ENCODE data around the gene ARHGAP6. TPM values are rescaled to one million over a fixed set of nuclear protein-coding genes. Genes with fewer than 3 reads are reported as not detected.

The ARHGAP6 gene
- total and polyA plus RNA-seq, 2 of the 13 experiments (the other 11 are each of a cell fraction or from before 2014, with no cell fraction given) = 0.11 TPM; not detected in 1

DNA sequence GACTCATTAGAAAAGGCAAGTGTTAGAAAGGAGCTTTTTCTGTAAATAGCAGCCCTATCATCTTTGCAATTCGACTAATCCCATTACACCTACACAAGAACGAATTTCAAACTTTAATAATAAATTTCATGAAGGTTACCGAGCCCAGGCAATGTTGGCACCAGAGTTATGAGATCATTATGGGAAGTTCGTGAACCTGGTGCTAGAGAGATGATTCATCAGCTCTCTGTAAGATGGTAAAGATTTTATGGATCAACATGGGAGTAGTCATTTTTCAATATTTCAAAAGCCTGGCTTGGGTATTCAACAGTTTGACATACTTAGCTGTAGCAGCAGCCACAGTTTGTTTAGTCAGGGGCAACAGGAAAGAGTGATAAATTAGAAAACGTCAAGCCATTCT, 336.7 kb downstream of the ARHGAP6 start:
- FAIRE-seq = no peak
- H3K4me3 ChIP-seq (replicated peaks in 1 of 3; ENCODE audit: insufficient read depth in 1 of 3, low read depth in 2 of 3, low read length in 3 of 3) = no peak overlapping the region
- H3K9ac ChIP-seq (ENCODE audit: insufficient read depth, low read depth, low read length) = no peak overlapping the region
- no TSS peak for BruUV-seq (replicated peaks)
- H4K20me1 ChIP-seq (ENCODE audit: insufficient read depth, low read length) = no peaks in the 10 kb centered on the region
- no peak overlapping the region for H3K27ac ChIP-seq (ENCODE audit: extremely low read length, insufficient read depth, low read length)
- ATAC-seq = no peak
- ChIA-PET CTCF (ENCODE audit: low intra/inter-chr PET ratio, low total read pairs) (no interaction called here), POLR2A (no interaction called here)
- no peaks in the 10 kb centered on the region for H3K4me1 ChIP-seq (ENCODE audit: insufficient read depth, low read length)
- intact Hi-C loops (cut with micrococcal nuclease; ENCODE audit: unreplicated experiment) (no loop called here), in situ Hi-C loops (cut with HindIII; ENCODE audit: extremely low pct_ligation_motif_present, low pct_unique_long_range_greater_than_20kb) (no loop called here)
- H3K4me2 ChIP-seq (ENCODE audit: low read depth, low read length) = no peak overlapping the region
- H2AFZ ChIP-seq (ENCODE audit: low read length) = no peak overlapping the region
- no peak for TF ChIP-seq ZNF773 (CRISPR knock-in tag; IDR thresholded peaks at IDR 0.05; ENCODE audit: borderline replicate concordance)
- TF ChIP-seq ZNF567 (CRISPR knock-in tag; IDR thresholded peaks at IDR 0.05; ENCODE audit: borderline replicate concordance) = no peak
- TF ChIP-seq, protein P1, sequence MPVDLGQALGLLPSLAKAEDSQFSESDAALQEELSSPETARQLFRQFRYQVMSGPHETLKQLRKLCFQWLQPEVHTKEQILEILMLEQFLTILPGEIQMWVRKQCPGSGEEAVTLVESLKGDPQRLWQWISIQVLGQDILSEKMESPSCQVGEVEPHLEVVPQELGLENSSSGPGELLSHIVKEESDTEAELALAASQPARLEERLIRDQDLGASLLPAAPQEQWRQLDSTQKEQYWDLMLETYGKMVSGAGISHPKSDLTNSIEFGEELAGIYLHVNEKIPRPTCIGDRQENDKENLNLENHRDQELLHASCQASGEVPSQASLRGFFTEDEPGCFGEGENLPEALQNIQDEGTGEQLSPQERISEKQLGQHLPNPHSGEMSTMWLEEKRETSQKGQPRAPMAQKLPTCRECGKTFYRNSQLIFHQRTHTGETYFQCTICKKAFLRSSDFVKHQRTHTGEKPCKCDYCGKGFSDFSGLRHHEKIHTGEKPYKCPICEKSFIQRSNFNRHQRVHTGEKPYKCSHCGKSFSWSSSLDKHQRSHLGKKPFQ (CRISPR knock-in tag; IDR thresholded peaks at IDR 0.05; ENCODE audit: insufficient replicate concordance) = no peak
- no peak for TF ChIP-seq DPF2 (CRISPR knock-in tag; IDR thresholded peaks at IDR 0.05; ENCODE audit: borderline replicate concordance, low read depth)
- TF ChIP-seq, protein P2, sequence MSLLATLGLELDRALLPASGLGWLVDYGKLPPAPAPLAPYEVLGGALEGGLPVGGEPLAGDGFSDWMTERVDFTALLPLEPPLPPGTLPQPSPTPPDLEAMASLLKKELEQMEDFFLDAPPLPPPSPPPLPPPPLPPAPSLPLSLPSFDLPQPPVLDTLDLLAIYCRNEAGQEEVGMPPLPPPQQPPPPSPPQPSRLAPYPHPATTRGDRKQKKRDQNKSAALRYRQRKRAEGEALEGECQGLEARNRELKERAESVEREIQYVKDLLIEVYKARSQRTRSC (CRISPR knock-in tag; IDR thresholded peaks at IDR 0.05; ENCODE audit: low read depth) = no peak
- no peak for TF ChIP-seq SMC3 (IDR thresholded peaks at IDR 0.05; ENCODE audit: low read length)
- TF ChIP-seq ZNF644 (CRISPR knock-in tag; IDR thresholded peaks at IDR 0.05; ENCODE audit: low read depth) = no peak
- TF ChIP-seq, protein P3, sequence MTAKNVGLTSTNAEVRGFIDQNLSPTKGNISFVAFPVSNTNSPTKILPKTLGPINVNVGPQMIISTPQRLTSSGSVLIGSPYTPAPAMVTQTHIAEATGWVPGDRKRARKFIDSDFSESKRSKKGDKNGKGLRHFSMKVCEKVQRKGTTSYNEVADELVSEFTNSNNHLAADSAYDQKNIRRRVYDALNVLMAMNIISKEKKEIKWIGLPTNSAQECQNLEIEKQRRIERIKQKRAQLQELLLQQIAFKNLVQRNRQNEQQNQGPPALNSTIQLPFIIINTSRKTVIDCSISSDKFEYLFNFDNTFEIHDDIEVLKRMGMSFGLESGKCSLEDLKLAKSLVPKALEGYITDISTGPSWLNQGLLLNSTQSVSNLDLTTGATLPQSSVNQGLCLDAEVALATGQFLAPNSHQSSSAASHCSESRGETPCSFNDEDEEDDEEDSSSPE (CRISPR knock-in tag; IDR thresholded peaks at IDR 0.05) = no peak
- TF ChIP-seq ARNT (IDR thresholded peaks at IDR 0.05) = no peak
- TF ChIP-seq SIN3A (IDR thresholded peaks at IDR 0.05; ENCODE audit: borderline replicate concordance, low read depth, low read length) = no peak
- no peak for TF ChIP-seq MTA1 (CRISPR knock-in tag; IDR thresholded peaks at IDR 0.05; ENCODE audit: borderline replicate concordance)
- TF ChIP-seq ZNF737 (CRISPR knock-in tag; IDR thresholded peaks at IDR 0.05; ENCODE audit: borderline replicate concordance) = no peak
- TF ChIP-seq KAT8 (CRISPR knock-in tag; IDR thresholded peaks at IDR 0.05) = no peak
- TF ChIP-seq ZNF547 (CRISPR knock-in tag; IDR thresholded peaks at IDR 0.05) = no peak
- no peak for TF ChIP-seq SNAPC2 (CRISPR knock-in tag; IDR thresholded peaks at IDR 0.05)
- no peak for TF ChIP-seq ZNF615 (CRISPR knock-in tag; IDR thresholded peaks at IDR 0.05; ENCODE audit: borderline replicate concordance)
- TF ChIP-seq ZKSCAN5 (CRISPR knock-in tag; IDR thresholded peaks at IDR 0.05) = no peak
- TF ChIP-seq, protein P4, sequence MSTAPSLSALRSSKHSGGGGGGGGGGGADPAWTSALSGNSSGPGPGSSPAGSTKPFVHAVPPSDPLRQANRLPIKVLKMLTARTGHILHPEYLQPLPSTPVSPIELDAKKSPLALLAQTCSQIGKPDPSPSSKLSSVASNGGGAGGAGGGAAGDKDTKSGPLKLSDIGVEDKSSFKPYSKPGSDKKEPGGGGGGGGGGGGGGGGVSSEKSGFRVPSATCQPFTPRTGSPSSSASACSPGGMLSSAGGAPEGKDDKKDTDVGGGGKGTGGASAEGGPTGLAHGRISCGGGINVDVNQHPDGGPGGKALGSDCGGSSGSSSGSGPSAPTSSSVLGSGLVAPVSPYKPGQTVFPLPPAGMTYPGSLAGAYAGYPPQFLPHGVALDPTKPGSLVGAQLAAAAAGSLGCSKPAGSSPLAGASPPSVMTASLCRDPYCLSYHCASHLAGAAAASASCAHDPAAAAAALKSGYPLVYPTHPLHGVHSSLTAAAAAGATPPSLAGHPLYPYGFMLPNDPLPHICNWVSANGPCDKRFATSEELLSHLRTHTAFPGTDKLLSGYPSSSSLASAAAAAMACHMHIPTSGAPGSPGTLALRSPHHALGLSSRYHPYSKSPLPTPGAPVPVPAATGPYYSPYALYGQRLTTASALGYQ (CRISPR knock-in tag; IDR thresholded peaks at IDR 0.05) = no peak
- no peak for TF ChIP-seq FOXA1 (IDR thresholded peaks at IDR 0.05)
- no peak for TF ChIP-seq FOXA1 (CRISPR knock-in tag; IDR thresholded peaks at IDR 0.05)
- no peaks in the 10 kb centered on the region for H3K79me2 ChIP-seq (ENCODE audit: insufficient read depth, low read length)
- 0% methylated on average over 5 of the region's 5 CpGs for WGBS (ENCODE audit: low lambda C conversion rate)
- H3K9me3 ChIP-seq (ENCODE audit: low read length) = no peaks in the 10 kb centered on the region
- no peaks in the 10 kb centered on the region for H3K36me3 ChIP-seq (replicated peaks in 1 of 2; ENCODE audit: control insufficient read depth in 1 of 2, insufficient read depth in 2 of 2, low read length in 2 of 2)
- no peaks in the 10 kb centered on the region for H3K27me3 ChIP-seq (ENCODE audit: control insufficient read depth in 1 of 2, insufficient read depth in 2 of 2, low read length in 2 of 2)
- no peak for DNase-seq (ENCODE audit: low spot score)

Data from HepG2 (cell line).